ENCODE data around the gene FBXO30. TPM values are rescaled to one million over a fixed set of nuclear protein-coding genes. Genes with fewer than 3 reads are reported as not detected.

The FBXO30 gene
- total RNA-seq, 1 donor from 2014 or later = 14.8 TPM

- DNase-seq = no peak
Measured at GRCh38 chr6:145745861-145746260, 68.7 kb downstream of the FBXO30 start.

- DNase-seq = no peak
Measured at GRCh38 chr6:145744619-145745018, 70.0 kb downstream of the FBXO30 start.

Other genes with a start within 250 kb of the FBXO30 start
- 5.3 and 6.9 TPM in 2 replicates for gene EPM2A, start 79.3 kb downstream of the FBXO30 start, total RNA-seq
- 15.5 and 16.8 TPM in 2 replicates for gene SHPRH, start 149.6 kb upstream of the FBXO30 start, total RNA-seq
- gene GRM1, start 214.3 kb upstream of the FBXO30 start, total RNA-seq = 0.05 TPM in 1 of 2 replicates, not detected in the other